Thyroid gland (tissue), 4 donors: ENCODE measurements around the gene LHPP. TPM values are rescaled to one million over a fixed set of nuclear protein-coding genes. Genes with fewer than 3 reads are reported as not detected.

Experiments used
- DNase-seq, 2 donors: peaks; one replicate each; pipeline ENCODE4 v3.0.0-alpha.2; 2019
- H3K27ac ChIP-seq, 3 donors: fragments of 200-600 bp; sonication (generic); 1 replicate in 2 of 3; 2 replicates in 1 of 3; pipeline ENCODE4 v1.5.1; 2016 to 2019; ENCODE audit warnings: mild to moderate bottlenecking in 1 of 3, moderate library complexity in 1 of 3
- H3K27me3 ChIP-seq: fragments of 200-600 bp; sonication (generic); one replicate; pipeline ENCODE4 v1.5.1; 2019
- H3K36me3 ChIP-seq, 2 donors: fragments of 200-600 bp; sonication (generic); one replicate each; pipeline ENCODE4 v1.5.1; 2016 to 2019
- H3K4me1 ChIP-seq, 2 donors: fragments of 200-600 bp; sonication (generic); one replicate each; pipeline ENCODE4 v1.5.1; 2017 to 2019
- H3K4me3 ChIP-seq, 3 donors: fragments of 200-600 bp; sonication (generic); replicated peaks in 1 of 3; 1 replicate in 2 of 3; 2 replicates in 1 of 3; pipeline ENCODE4 v1.5.1; 2016; ENCODE audit warnings: mild to moderate bottlenecking in 1 of 3
- H3K9me3 ChIP-seq: fragments of 200-600 bp; sonication (generic); one replicate; pipeline ENCODE4 v1.5.1; 2017
- POLR2A ChIP-seq, 2 donors: fragments of 450-650 bp; IDR thresholded peaks; one replicate each; pipeline ENCODE4 v1.6.1; 2017; ENCODE audit warnings: antibody characterized with exemption in 2 of 2, mild to moderate bottlenecking in 2 of 2, moderate library complexity in 1 of 2
- WGBS, 2 donors: methylation state at CpG; one replicate each; pipeline ENCODE4 v1.1.5; 2017; 5-methylcytosine and 5-hydroxymethylcytosine counted together
- intact Hi-C: fragments of 100-400 bp; cut with DNase I; formaldehyde crosslinking; loops from one replicate; pipeline ENCODE4 v1.15.1; 2023
- total RNA-seq, 4 donors: library from RNA; depleted of rRNA; stranded (reverse); fragments of >200 nt; gene quantifications; one replicate each; pipeline ENCODE4 v1.2.3, GENCODE V29; 2016
- TF ChIP-seq, protein P1 (sequence below), 6 experiments: fragments of 200-600 bp in 3 of 6; fragments of 450-650 bp in 3 of 6; sonication (generic) in 3 of 6; IDR thresholded peaks; one replicate each; pipeline ENCODE4 v1.5.1; 2016 to 2019; ENCODE audit warnings: antibody characterized with exemption in 6 of 6, mild to moderate bottlenecking in 2 of 6, inconsistent platforms in 1 of 6, moderate library complexity in 1 of 6

Gene LHPP
- total RNA-seq, 4 donors from 2014 or later = 8.3 to 69.9 (median 48.3) TPM

DNA sequence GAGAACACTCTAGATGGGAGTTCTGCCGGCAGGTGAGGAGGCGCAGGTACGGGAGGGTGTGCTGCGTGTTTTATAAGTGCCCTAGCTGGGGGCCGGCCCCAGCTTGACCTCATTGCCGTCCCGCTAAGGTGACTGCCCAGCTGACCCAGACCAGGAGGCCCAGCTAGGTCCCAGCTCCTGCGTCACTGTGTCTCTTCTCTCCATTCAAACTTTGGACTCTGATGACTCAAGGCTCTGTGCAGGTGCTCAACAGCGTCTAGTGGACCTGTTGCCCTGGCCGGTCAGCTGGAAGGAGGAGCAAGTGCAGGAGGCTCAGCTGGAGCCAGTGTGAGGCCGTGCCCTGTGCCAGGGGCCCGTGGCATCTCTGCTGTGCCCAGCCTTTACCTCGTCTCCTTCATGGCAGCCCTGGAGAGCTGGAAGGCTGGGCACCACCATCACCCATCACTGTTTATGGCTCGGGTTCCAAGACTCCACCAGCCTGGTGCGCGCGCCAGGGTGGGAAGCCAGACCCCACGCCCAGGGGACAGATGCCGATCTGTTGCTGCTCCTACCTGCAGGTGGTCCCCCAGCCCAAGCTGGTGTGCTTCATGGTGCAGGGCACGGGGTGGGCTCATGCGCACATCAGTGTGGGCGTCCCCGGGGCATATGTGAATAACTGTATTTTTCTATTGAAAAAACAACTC, 14.6 kb downstream of the LHPP start:
- 75 to 94% methylated on average over 7 to 16 of the region's 23 CpGs for WGBS, 2 donors
- intact Hi-C loops = no loop called here
- Histone ChIP-seq H3K9me3 (no peaks in the 10 kb centered on the region), H3K36me3 (no peaks in the 10 kb centered on the region), H3K4me3 (no peak overlapping the region), H3K4me1 (peaks cover 20 to 34% of the 10 kb centered on the region in 2 donors), H3K27ac (peak overlapping the region in 1 of 3 donors; percentile 26), H3K27me3 (no peaks in the 10 kb centered on the region)
- TF ChIP-seq, protein P1, sequence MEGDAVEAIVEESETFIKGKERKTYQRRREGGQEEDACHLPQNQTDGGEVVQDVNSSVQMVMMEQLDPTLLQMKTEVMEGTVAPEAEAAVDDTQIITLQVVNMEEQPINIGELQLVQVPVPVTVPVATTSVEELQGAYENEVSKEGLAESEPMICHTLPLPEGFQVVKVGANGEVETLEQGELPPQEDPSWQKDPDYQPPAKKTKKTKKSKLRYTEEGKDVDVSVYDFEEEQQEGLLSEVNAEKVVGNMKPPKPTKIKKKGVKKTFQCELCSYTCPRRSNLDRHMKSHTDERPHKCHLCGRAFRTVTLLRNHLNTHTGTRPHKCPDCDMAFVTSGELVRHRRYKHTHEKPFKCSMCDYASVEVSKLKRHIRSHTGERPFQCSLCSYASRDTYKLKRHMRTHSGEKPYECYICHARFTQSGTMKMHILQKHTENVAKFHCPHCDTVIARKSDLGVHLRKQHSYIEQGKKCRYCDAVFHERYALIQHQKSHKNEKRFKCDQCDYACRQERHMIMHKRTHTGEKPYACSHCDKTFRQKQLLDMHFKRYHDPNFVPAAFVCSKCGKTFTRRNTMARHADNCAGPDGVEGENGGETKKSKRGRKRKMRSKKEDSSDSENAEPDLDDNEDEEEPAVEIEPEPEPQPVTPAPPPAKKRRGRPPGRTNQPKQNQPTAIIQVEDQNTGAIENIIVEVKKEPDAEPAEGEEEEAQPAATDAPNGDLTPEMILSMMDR (IDR thresholded peaks at IDR 0.05) = no peak
- no peak for TF ChIP-seq POLR2A (IDR thresholded peaks at IDR 0.05)
- DNase-seq = peak; percentile 46 to 66

DNA sequence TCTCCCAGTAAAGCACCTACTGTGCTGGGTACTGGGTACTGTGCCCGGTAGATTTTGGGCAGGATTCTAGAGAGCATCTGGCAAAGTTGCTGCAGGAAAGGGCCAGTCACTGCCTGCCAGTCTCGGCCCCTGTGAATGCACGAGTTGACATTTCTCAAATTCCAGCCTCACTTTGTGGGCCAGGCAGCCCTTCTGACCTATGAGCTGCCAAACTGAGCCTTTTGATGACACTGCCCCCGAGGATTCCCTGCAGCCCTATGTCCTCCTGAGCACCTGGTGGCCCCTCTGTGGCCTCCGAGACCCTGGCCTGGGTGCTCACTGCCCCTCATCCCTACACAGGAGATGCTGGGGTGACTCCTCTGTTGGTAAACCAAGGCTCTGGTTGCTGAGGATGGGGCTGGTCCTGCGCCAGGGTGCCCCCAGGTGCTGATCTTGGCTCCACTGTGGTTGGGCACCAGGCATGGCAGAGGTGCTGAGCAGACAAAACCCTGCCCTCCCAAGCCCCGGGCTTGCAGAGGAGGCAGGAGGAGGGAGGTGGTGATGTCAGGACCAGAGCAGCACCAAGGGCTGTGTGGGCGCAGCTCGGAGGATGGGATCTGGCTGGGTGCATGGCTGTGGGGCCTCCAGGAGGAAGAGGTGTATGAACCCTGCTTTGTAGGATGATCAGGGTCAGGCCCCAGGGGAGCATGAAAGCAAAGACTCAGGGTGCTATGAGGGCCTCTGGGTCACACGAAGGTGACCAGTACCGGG, 16.2 kb downstream of the LHPP start:
- Histone ChIP-seq H3K4me3 (no peak overlapping the region), H3K9me3 (no peaks in the 10 kb centered on the region), H3K36me3 (no peaks in the 10 kb centered on the region), H3K27ac (no peak overlapping the region), H3K4me1 (peaks cover 32 to 45% of the 10 kb centered on the region in 2 donors), H3K27me3 (no peaks in the 10 kb centered on the region)
- WGBS, 2 donors = 58 to 89% methylated on average over 6 to 11 of the region's 11 CpGs
- peak; percentile 43 to 55 for DNase-seq
- intact Hi-C loops = no loop called here
- TF ChIP-seq POLR2A (IDR thresholded peaks at IDR 0.05) = no peak
- TF ChIP-seq, protein P1 (IDR thresholded peaks at IDR 0.05) = no peak

DNA sequence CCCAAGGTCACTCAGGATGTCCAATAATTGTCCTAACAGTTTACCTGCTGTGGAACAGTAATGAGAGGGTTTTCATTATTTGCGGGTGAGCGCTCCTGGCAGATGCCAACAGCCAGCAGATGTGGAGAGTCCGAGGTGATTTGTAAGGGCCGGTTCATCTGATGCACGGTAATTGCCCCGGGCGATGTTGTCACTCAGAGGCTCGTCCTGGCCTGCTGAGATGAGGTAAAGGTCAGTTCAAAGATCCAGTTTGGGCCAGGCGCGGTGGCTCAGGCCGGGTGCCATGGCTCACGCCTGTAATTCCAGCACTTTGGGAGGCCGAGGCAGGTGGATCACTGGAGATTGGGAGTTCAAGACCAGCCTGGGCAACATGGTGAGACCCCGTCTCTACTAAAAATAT, 16.9 kb downstream of the LHPP start:
- 87 to 97% methylated on average over 12 to 13 of the region's 14 CpGs for WGBS, 2 donors
- peaks cover 32 to 48% of the 10 kb centered on the region in 2 donors for H3K4me1 ChIP-seq
- intact Hi-C loops = no loop called here

DNA sequence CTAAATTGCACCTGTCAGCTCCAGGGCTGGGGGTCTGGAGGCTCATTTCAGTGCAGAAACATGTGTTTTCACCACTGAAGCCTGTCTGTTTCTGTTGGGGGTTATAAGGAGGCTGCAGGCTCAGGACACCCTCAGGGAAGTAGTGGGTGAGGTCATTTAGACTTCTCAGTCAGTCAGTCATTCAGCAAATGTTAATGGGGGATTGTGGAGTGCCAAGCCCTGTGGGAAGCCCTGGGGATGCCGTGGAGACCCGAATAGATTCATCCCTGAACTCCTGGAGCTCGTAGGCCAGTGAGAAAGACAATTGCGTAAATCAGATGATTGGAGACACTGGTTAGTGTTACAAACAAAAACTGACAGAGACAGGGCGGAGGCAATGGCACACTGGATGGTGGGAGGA, 19.2 kb downstream of the LHPP start:
- Histone ChIP-seq H3K36me3 (no peaks in the 10 kb centered on the region), H3K4me1 (peaks cover 37 to 49% of the 10 kb centered on the region in 2 donors), H3K27ac (no peak overlapping the region), H3K9me3 (no peaks in the 10 kb centered on the region), H3K4me3 (no peak overlapping the region), H3K27me3 (no peaks in the 10 kb centered on the region)
- intact Hi-C loops = no loop called here
- 81 to 89% methylated on average over 5 of the region's 5 CpGs for WGBS, 2 donors
- TF ChIP-seq POLR2A (IDR thresholded peaks at IDR 0.05) = no peak
- TF ChIP-seq, protein P1 (IDR thresholded peaks at IDR 0.05) = no peak
- DNase-seq = no peak

More for the DNA sequence above, 16.9 kb downstream of the LHPP start:
- Histone ChIP-seq H3K36me3 (no peaks in the 10 kb centered on the region), H3K9me3 (no peaks in the 10 kb centered on the region), H3K27ac (no peak overlapping the region), H3K27me3 (no peaks in the 10 kb centered on the region), H3K4me3 (no peak overlapping the region)
- no peak for TF ChIP-seq POLR2A (IDR thresholded peaks at IDR 0.05)
- TF ChIP-seq, protein P1 (IDR thresholded peaks at IDR 0.05) = no peak
- no peak for DNase-seq

DNA sequence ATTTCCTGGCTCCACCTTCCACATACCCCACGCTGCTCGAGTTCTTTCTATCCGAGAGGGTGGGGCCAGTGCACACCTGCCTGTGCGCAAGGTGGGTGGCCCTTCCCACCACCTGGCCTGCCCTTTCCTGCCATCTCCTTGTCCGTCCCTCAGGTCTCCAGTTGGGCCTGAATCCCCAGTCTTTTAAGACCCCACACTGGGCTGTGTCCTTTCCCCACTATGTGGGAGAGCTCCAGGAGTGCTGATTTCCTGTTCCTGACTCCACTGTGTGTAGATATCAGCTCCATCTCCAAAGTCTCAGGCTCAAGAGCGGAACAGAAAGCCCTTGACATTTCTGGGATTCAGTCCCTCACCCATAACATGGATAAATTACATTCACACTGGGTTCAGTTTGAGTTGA, 20.1 kb downstream of the LHPP start:
- WGBS, 2 donors = 63 to 71% methylated on average over 6 of the region's 6 CpGs
- DNase-seq = peak in 1 of 2 donors; percentile 26
- Histone ChIP-seq H3K36me3 (no peaks in the 10 kb centered on the region), H3K4me1 (peaks cover 37 to 41% of the 10 kb centered on the region in 2 donors), H3K27ac (peak overlapping the region; percentile 3 to 52 (median 19)), H3K9me3 (no peaks in the 10 kb centered on the region), H3K27me3 (no peaks in the 10 kb centered on the region), H3K4me3 (no peak overlapping the region)
- intact Hi-C loops = no loop called here
- TF ChIP-seq POLR2A (IDR thresholded peaks at IDR 0.05) = no peak
- TF ChIP-seq, protein P1 (IDR thresholded peaks at IDR 0.05) = no peak
